H1 (cell line): ENCODE measurements around the gene RAD51B. TPM values are rescaled to one million over a fixed set of nuclear protein-coding genes. Genes with fewer than 3 reads are reported as not detected.

Experiments used
- CTCF ChIA-PET: fragments of 300-600 bp; sonication (Branson Sonifier 250); formaldehyde crosslinking; loops from one replicate; lab custom pipeline; 2021; ENCODE audit not compliant: partially characterized antibody; lab: Charles Lee
- POLR2A ChIA-PET: fragments of 300-600 bp; sonication (Branson Sonifier 250); formaldehyde crosslinking; loops from one replicate; lab custom pipeline; 2021; ENCODE audit warnings: inconsistent platforms; ENCODE audit not compliant: partially characterized antibody; lab: Charles Lee
- DNase-seq, 2 experiments: peaks; one replicate each; pipeline versions ENCODE4 v3.0.0 to v3.0.0-alpha.2; 2010 to 2022; ENCODE audit warnings: low spot score in 2 of 2, low read depth in 1 of 2, mixed read lengths in 1 of 2
- FAIRE-seq: peaks from 2 replicates; lab custom pipeline; 2011; peaks lifted over from hg19 to GRCh38; lab: Jason Lieb, UNC
- H2AFZ ChIP-seq: 2 replicates; pipeline ENCODE4 v1.8.1; 2012; ENCODE audit warnings: low read length, inconsistent platforms
- H2AK5ac ChIP-seq: 2 replicates; pipeline ENCODE4 v1.6.1; 2013; ENCODE audit warnings: low read depth, low read length
- H2BK120ac ChIP-seq: replicated peaks from 2 replicates; pipeline ENCODE3; 2013; ENCODE audit warnings: low read depth, low read length, inconsistent platforms
- H2BK12ac ChIP-seq: 2 replicates; pipeline ENCODE4 v1.6.1; 2013; ENCODE audit warnings: low read depth, low read length
- H2BK15ac ChIP-seq: 2 replicates; pipeline ENCODE4 v1.6.1; 2013; ENCODE audit warnings: low read length
- H2BK20ac ChIP-seq: 2 replicates; pipeline ENCODE4 v1.6.1; 2013; ENCODE audit warnings: low read length
- H2BK5ac ChIP-seq: 2 replicates; pipeline ENCODE4 v1.6.1; 2013; ENCODE audit warnings: low read depth, low read length
- H3K14ac ChIP-seq: 2 replicates; pipeline ENCODE4 v1.6.1; 2013; ENCODE audit warnings: inconsistent platforms; ENCODE audit not compliant: insufficient read length
- H3K18ac ChIP-seq: 2 replicates; pipeline ENCODE4 v1.6.1; 2013; ENCODE audit warnings: low read length; ENCODE audit errors: extremely low read depth
- H3K23ac ChIP-seq: 2 replicates; pipeline ENCODE4 v1.6.1; 2013; ENCODE audit warnings: inconsistent platforms; ENCODE audit not compliant: insufficient read length
- H3K23me2 ChIP-seq: 2 replicates; pipeline ENCODE4 v1.6.1; 2013; ENCODE audit warnings: low read depth, low read length
- H3K27ac ChIP-seq: 2 replicates; pipeline ENCODE4 v1.6.1; 2011; ENCODE audit warnings: low read depth, low read length, inconsistent platforms
- H3K27me3 ChIP-seq, 4 experiments: replicated peaks in 1 of 4; 1 replicate in 1 of 4; 2 replicates in 3 of 4; pipeline versions ENCODE4 v1.6.1 to v1.8.1; 2011 to 2013; ENCODE audit warnings: low read length in 3 of 4, mild to moderate bottlenecking in 3 of 4, inconsistent platforms in 2 of 4, mixed read lengths in 2 of 4, moderate library complexity in 1 of 4; ENCODE audit not compliant: control insufficient read depth in 3 of 4, insufficient read depth in 3 of 4; ENCODE audit errors: extremely low read depth in 1 of 4
- H3K36me3 ChIP-seq, 4 experiments: 2 replicates each; pipeline versions ENCODE4 v1.6.1 to v1.8.1; 2011 to 2013; ENCODE audit warnings: mild to moderate bottlenecking in 4 of 4, low read length in 3 of 4, moderate library complexity in 2 of 4, control low read depth in 1 of 4, inconsistent platforms in 1 of 4; ENCODE audit not compliant: insufficient read depth in 4 of 4, control insufficient read depth in 2 of 4
- H3K4ac ChIP-seq: replicated peaks from 2 replicates; pipeline ENCODE3; 2013; ENCODE audit warnings: low read length, low read depth, mixed read lengths, inconsistent platforms; ENCODE audit not compliant: insufficient read length
- H3K4me1 ChIP-seq, 4 experiments: replicated peaks in 1 of 4; 1 replicate in 1 of 4; 2 replicates in 3 of 4; pipeline versions ENCODE4 v1.6.1 to v1.8.1; 2011 to 2013; ENCODE audit warnings: low read length in 3 of 4, inconsistent platforms in 2 of 4, mixed read lengths in 1 of 4; ENCODE audit not compliant: insufficient read depth in 4 of 4, control insufficient read depth in 3 of 4
- H3K4me2 ChIP-seq, 2 experiments: 2 replicates each; pipeline versions ENCODE4 v1.6.1 to v1.8.1; 2011 to 2013; ENCODE audit warnings: low read depth in 2 of 2, low read length in 2 of 2, control low read depth in 1 of 2, inconsistent platforms in 1 of 2, mild to moderate bottlenecking in 1 of 2; ENCODE audit not compliant: insufficient read depth in 1 of 2
- H3K4me3 ChIP-seq, 4 experiments: fragments of 200-600, 300-600 bp in 1 of 4; sonication (generic), shearing (Covaris generic), sonication (Bioruptor Twin) in 1 of 4; 2 replicates each; pipeline versions ENCODE4 v1.5.1 to v1.8.1; 2011 to 2016; ENCODE audit warnings: low read length in 4 of 4, low read depth in 3 of 4, control low read depth in 2 of 4, inconsistent platforms in 2 of 4, mild to moderate bottlenecking in 2 of 4, mixed read lengths in 1 of 4, moderate library complexity in 1 of 4; ENCODE audit not compliant: insufficient read depth in 2 of 4; ENCODE audit errors: extremely low read depth in 1 of 4
- H3K56ac ChIP-seq: replicated peaks from 2 replicates; pipeline ENCODE3; 2013; ENCODE audit warnings: low read depth, mild to moderate bottlenecking, mixed read lengths, low read length, inconsistent platforms; ENCODE audit not compliant: insufficient read length
- H3K79me1 ChIP-seq: 2 replicates; pipeline ENCODE4 v1.6.1; 2013; ENCODE audit warnings: low read depth, low read length, control low read depth
- H3K79me2 ChIP-seq, 2 experiments: 2 replicates each; pipeline versions ENCODE4 v1.6.1 to v1.8.1; 2012 to 2013; ENCODE audit warnings: low read length in 2 of 2, mild to moderate bottlenecking in 2 of 2, inconsistent platforms in 1 of 2; ENCODE audit not compliant: insufficient read depth in 2 of 2, control insufficient read depth in 1 of 2
- H3K9ac ChIP-seq, 4 experiments: replicated peaks in 1 of 4; 1 replicate in 1 of 4; 2 replicates in 3 of 4; pipeline versions ENCODE4 v1.6.1 to v1.8.1; 2011 to 2013; ENCODE audit warnings: low read depth in 3 of 4, low read length in 3 of 4, control low read depth in 2 of 4, mild to moderate bottlenecking in 2 of 4, moderate library complexity in 2 of 4, inconsistent platforms in 1 of 4; ENCODE audit errors: extremely low read depth in 1 of 4
- H3K9me3 ChIP-seq, 2 experiments: 2 replicates each; pipeline versions ENCODE4 v1.6.1 to v1.8.1; 2012 to 2013; ENCODE audit warnings: mild to moderate bottlenecking in 2 of 2, moderate library complexity in 2 of 2, control low read depth in 1 of 2, inconsistent platforms in 1 of 2, low read depth in 1 of 2, low read length in 1 of 2, mixed read lengths in 1 of 2; ENCODE audit not compliant: insufficient read depth in 2 of 2
- H4K20me1 ChIP-seq, 2 experiments: replicated peaks in 1 of 2; 2 replicates each; pipeline versions ENCODE3 to v1.8.1; 2011 to 2013; ENCODE audit warnings: inconsistent platforms in 2 of 2, low read length in 2 of 2, mild to moderate bottlenecking in 1 of 2; ENCODE audit not compliant: insufficient read depth in 2 of 2, control insufficient read depth in 1 of 2
- H4K5ac ChIP-seq: 2 replicates; pipeline ENCODE4 v1.6.1; 2013; ENCODE audit warnings: low read length, low read depth, mixed read lengths, inconsistent platforms; ENCODE audit not compliant: insufficient read length
- H4K8ac ChIP-seq: 2 replicates; pipeline ENCODE4 v1.8.0; 2013; ENCODE audit warnings: mild to moderate bottlenecking, moderate library complexity, low read length, inconsistent platforms; ENCODE audit not compliant: insufficient read depth; ENCODE audit errors: extremely low read depth
- H4K91ac ChIP-seq: replicated peaks from 2 replicates; pipeline ENCODE3; 2013; ENCODE audit warnings: low read length, mixed read lengths, inconsistent platforms; ENCODE audit not compliant: insufficient read length
- BCL11A ChIP-seq, 2 experiments: IDR thresholded peaks; one replicate each; pipeline ENCODE4 v1.6.1; 2011; ENCODE audit warnings: low read depth in 2 of 2, low read length in 2 of 2, mild to moderate bottlenecking in 2 of 2
- E2F6 ChIP-seq: IDR thresholded peaks from 2 replicates; pipeline ENCODE4 v1.6.1; 2012; ENCODE audit warnings: inconsistent platforms
- FOSL1 ChIP-seq: IDR thresholded peaks from 2 replicates; pipeline ENCODE4 v1.6.1; 2011; ENCODE audit warnings: mild to moderate bottlenecking, low read depth, low read length, moderate library complexity; ENCODE audit not compliant: insufficient read depth
- GTF2F1 ChIP-seq: IDR thresholded peaks from 2 replicates; pipeline ENCODE4 v1.6.1; 2012; ENCODE audit warnings: low read depth, low read length, improper control_type of control experiment, borderline replicate concordance
- KDM4A ChIP-seq: IDR thresholded peaks from one replicate; pipeline ENCODE4 v1.7.1; 2012; ENCODE audit warnings: low read depth, mild to moderate bottlenecking, moderate library complexity, low read length, inconsistent platforms; ENCODE audit not compliant: severe bottlenecking
- POLR2A ChIP-seq, 2 experiments: IDR thresholded peaks; 1 replicate in 1 of 2; 2 replicates in 1 of 2; pipeline ENCODE4 v1.6.1; 2011; ENCODE audit warnings: low read depth in 2 of 2, low read length in 2 of 2, mild to moderate bottlenecking in 2 of 2; ENCODE audit errors: control extremely low read depth in 1 of 2
- RNF2 ChIP-seq: fragments of 200-900, 300-1000 bp; sonication (generic); IDR thresholded peaks from 2 replicates; pipeline ENCODE4 v1.7.1; 2016; ENCODE audit warnings: borderline replicate concordance, low read depth, mild to moderate bottlenecking, antibody characterized with exemption, low read length; ENCODE audit not compliant: poor library complexity, severe bottlenecking; ENCODE audit errors: missing control alignments
- SIX5 ChIP-seq: IDR thresholded peaks from 2 replicates; pipeline ENCODE4 v1.6.1; 2011; ENCODE audit warnings: mild to moderate bottlenecking, low read depth, low read length
- SUZ12 ChIP-seq: fragments of 200-600 bp; sonication (generic); IDR thresholded peaks from 2 replicates; pipeline ENCODE4 v1.6.1; 2012; ENCODE audit warnings: mild to moderate bottlenecking, inconsistent platforms, low read length, moderate library complexity, mixed read lengths
- TAF7 ChIP-seq: optimal IDR thresholded peaks from 2 replicates; pipeline ENCODE3; 2011; ENCODE audit warnings: low read depth, mild to moderate bottlenecking, inconsistent platforms, low read length, moderate library complexity, borderline replicate concordance
- WGBS, 2 experiments: shearing (Covaris generic) in 1 of 2; methylation state at CpG; one replicate each; pipeline versions ENCODE4 v1.1.6 to v1.1.7; 2013 to 2015; ENCODE audit warnings: low lambda C conversion rate in 2 of 2, mixed read lengths in 2 of 2, inconsistent platforms in 1 of 2, low coverage in 1 of 2, missing lambda C conversion rate in 1 of 2; ENCODE audit not compliant: insufficient replicate concordance in 2 of 2, insufficient coverage in 1 of 2, insufficient read length in 1 of 2; ENCODE audit errors: extremely low coverage in 1 of 2, missing lambda C conversion rate in 1 of 2; 5-methylcytosine and 5-hydroxymethylcytosine counted together
- polyA plus RNA-seq, 7 experiments: library from polyadenylated mRNA; depleted of rRNA in 3 of 7; stranded (reverse) in 5 of 7; unstranded in 2 of 7; fragments of >200 nt in 5 of 7; fragments of 200-250 nt in 2 of 7; gene quantifications; 1 replicate in 5 of 7; 2 replicates in 1 of 7; 4 replicates in 1 of 7; pipeline versions ENCODE4 v1.2.1 to v1.2.3, GENCODE V29; 2011 to 2013; ENCODE audit warnings: missing spikeins in 2 of 7, mixed read lengths in 2 of 7
- total RNA-seq: library from RNA; stranded (reverse); fragmentation: NEBNext Ultra II Directional; extraction: Animal tissue kit (Norgen Biotek cat#: 25700); gene quantifications from 2 replicates; pipeline ENCODE4 v1.2.1, GENCODE V29; 2021

The RAD51B gene
- total and polyA plus RNA-seq, 2 of the 8 experiments (the other 6 are each of a cell fraction or from before 2014, with no cell fraction given) = 3.9 to 14.9 TPM

GRCh38 chr14:68082698-68083291, 263.2 kb downstream of the RAD51B start:
- H3K4me1 ChIP-seq = peaks cover 0 to 13% (median 2%) of the 10 kb centered on the region in 4 experiments; a peak in 6 of 7 replicates
- H2BK5ac ChIP-seq = no peak overlapping the region
- no peak overlapping the region for H2AK5ac ChIP-seq
- no peak overlapping the region for H4K8ac ChIP-seq
- H3K9ac ChIP-seq = no peak overlapping the region
- no peaks in the 10 kb centered on the region for H4K20me1 ChIP-seq
- H3K79me2 ChIP-seq = no peaks in the 10 kb centered on the region
- WGBS, 2 experiments = 93% methylated on average over 3 of the region's 3 CpGs; no CpG with 5 or more reads in 1 of the 2 experiments
- ChIA-PET POLR2A (no interaction called here), CTCF (interaction anchor here (0.6 kb wide), 1 partner anchor 525 kb away, joined by 3 read pairs; no protein-coding TSS in a partner anchor)
- H2BK20ac ChIP-seq = no peak overlapping the region
- no peak overlapping the region for H2AFZ ChIP-seq
- DNase-seq = no peak
- no peak overlapping the region for H3K23ac ChIP-seq
- no peak overlapping the region for H3K14ac ChIP-seq
- no peak overlapping the region for H4K5ac ChIP-seq
- no peaks in the 10 kb centered on the region for H3K9me3 ChIP-seq
- H3K18ac ChIP-seq = no peak overlapping the region
- TF ChIP-seq GTF2F1 (no peak), E2F6 (no peak), TAF7 (no peak), SIX5 (no peak), FOSL1 (no peak), POLR2A (IDR thresholded peaks at IDR 0.05; ENCODE audit: control extremely low read depth in 1 of 2, low read depth in 2 of 2, low read length in 2 of 2) (no peak), SUZ12 (no peak), BCL11A (IDR thresholded peaks at IDR 0.05; ENCODE audit: low read depth in 2 of 2, low read length in 2 of 2) (no peak), KDM4A (no peak), RNF2 (no peak)
- no peaks in the 10 kb centered on the region for H3K36me3 ChIP-seq
- H2BK15ac ChIP-seq = no peak overlapping the region
- no peak overlapping the region for H2BK12ac ChIP-seq
- no peak overlapping the region for H3K4me3 ChIP-seq
- H3K4me2 ChIP-seq = no peak overlapping the region
- no peak for FAIRE-seq
- no peak overlapping the region for H3K27ac ChIP-seq
- H3K79me1 ChIP-seq = no peaks in the 10 kb centered on the region
- no peak overlapping the region for H4K91ac ChIP-seq
- H3K4ac ChIP-seq = no peak overlapping the region
- H3K56ac ChIP-seq = no peak overlapping the region
- H3K23me2 ChIP-seq = no peaks in the 10 kb centered on the region
- H3K27me3 ChIP-seq = no peaks in the 10 kb centered on the region
- H2BK120ac ChIP-seq = no peak overlapping the region
